ENCODE data around the gene TUBB. TPM values are rescaled to one million over a fixed set of nuclear protein-coding genes. Genes with fewer than 3 reads are reported as not detected.

Gene TUBB
- polyA plus RNA-seq, 1 of the 3 experiments (the other 2 are of a cell fraction): 1,037 TPM

DNA sequence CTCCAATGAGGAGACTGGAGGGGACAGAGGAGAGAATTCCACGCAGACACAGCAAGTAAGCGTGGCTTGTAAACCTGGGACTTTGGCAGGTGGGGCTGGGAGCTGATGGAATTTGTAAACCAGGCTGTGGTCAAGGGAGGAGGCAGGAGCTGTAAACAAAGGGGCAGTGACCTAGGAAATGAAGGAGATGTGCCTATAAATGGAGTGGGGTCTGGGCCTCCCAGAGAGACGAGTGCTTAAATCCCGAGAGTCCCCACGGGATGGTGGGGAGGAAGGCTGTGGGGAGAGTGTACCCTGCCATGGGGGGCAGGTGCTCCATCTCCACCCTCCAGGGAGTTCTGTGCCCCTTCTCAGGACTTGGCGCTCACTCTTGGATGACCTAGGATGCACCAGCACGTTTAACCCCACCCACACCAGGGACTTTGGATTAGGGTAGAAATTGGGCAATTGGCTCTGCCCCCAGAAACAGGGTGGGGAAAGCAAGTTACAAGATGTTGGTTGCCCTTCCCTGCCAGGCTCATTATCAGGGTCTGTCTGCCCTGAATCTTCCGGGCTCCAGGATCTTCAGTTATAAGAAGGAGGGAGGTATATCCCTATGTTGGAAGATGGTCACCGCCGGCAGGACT is 43.4 kb upstream of the TUBB start (continued):
- TF ChIP-seq, protein P1, sequence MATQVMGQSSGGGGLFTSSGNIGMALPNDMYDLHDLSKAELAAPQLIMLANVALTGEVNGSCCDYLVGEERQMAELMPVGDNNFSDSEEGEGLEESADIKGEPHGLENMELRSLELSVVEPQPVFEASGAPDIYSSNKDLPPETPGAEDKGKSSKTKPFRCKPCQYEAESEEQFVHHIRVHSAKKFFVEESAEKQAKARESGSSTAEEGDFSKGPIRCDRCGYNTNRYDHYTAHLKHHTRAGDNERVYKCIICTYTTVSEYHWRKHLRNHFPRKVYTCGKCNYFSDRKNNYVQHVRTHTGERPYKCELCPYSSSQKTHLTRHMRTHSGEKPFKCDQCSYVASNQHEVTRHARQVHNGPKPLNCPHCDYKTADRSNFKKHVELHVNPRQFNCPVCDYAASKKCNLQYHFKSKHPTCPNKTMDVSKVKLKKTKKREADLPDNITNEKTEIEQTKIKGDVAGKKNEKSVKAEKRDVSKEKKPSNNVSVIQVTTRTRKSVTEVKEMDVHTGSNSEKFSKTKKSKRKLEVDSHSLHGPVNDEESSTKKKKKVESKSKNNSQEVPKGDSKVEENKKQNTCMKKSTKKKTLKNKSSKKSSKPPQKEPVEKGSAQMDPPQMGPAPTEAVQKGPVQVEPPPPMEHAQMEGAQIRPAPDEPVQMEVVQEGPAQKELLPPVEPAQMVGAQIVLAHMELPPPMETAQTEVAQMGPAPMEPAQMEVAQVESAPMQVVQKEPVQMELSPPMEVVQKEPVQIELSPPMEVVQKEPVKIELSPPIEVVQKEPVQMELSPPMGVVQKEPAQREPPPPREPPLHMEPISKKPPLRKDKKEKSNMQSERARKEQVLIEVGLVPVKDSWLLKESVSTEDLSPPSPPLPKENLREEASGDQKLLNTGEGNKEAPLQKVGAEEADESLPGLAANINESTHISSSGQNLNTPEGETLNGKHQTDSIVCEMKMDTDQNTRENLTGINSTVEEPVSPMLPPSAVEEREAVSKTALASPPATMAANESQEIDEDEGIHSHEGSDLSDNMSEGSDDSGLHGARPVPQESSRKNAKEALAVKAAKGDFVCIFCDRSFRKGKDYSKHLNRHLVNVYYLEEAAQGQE (IDR thresholded peaks at IDR 0.05; ENCODE audit: low read depth, low read length): no peak
- TF ChIP-seq ZBTB33 (IDR thresholded peaks at IDR 0.05; ENCODE audit: borderline replicate concordance, low read depth) (no peak), CHD2 (IDR thresholded peaks at IDR 0.05; ENCODE audit: low read length, partially characterized antibody) (no peak)

DNA sequence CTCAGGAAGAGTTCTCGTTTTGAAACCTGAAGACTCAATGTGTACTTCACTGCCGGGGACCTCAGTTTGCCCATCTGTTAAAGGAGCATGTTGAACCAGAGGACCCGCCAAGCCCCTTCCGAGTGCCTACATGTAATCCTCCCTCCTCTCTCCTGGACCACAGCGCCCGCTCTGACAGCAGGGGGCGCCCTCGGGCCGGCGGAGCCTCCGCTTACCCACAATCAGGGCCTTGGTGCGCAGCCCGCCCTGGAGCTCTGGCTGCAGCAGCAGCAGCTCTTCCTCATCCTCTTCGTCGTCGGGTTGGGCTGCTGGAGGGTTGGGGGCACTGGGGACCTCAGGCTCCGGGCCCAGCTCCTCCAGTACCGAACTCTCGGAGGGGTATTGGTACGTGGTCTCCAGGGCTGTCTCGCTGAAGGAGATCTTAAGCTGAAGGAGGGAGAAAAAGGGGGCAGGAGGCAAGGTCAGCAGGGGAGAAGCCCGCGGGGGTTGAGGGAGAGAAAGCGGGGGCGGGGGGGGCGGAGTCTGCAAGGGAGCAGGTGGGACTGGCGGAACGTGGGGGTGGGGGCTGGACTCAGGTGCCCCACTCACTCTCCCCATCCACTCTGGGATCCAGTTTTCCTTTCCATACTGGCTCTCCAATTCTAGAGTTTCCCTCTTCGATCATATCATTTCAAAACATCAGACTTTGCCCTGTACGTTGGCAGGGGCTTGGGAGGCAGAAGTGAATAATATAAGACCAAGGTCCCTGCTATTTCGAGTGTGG is 41.0 kb upstream of the TUBB start:
- WGBS (ENCODE audit: low lambda C conversion rate): 31% methylated on average over 21 of the region's 31 CpGs

More for the DNA sequence above, 41.0 kb upstream of the TUBB start:
- DNase-seq: peak; percentile 90
- Histone ChIP-seq H3K4me3 (ENCODE audit: low read depth in 2 of 2, low read length in 1 of 2) (peak overlapping the region in 1 of 2 experiments; percentile 32; a peak in 1 of 4 replicates), H3K4me1 (ENCODE audit: control insufficient read depth in 1 of 2, insufficient read depth in 2 of 2, low read depth in 1 of 2, low read length in 1 of 2) (peaks cover 16 to 38% of the 10 kb centered on the region in 2 experiments; a peak in 3 of 4 replicates), H2AFZ (ENCODE audit: low read depth) (no peak overlapping the region), H3K9me3 (no peaks in the 10 kb centered on the region), H4K20me1 (ENCODE audit: insufficient read depth) (peaks cover 36% of the 10 kb centered on the region), H3K4me2 (peak overlapping the region; percentile 69), H3K79me2 (ENCODE audit: insufficient read depth) (peaks cover 68% of the 10 kb centered on the region), H3K9me2 (no peaks in the 10 kb centered on the region), H3K27me3 (ENCODE audit: insufficient read depth) (no peaks in the 10 kb centered on the region), H3K9ac (peak overlapping the region; percentile 19; the same call in 1 of the 2 replicates), H3F3A (replicated peaks; ENCODE audit: insufficient read depth) (peaks cover 63% of the 10 kb centered on the region), H3K27ac (ENCODE audit: low read depth in 2 of 2, low read length in 1 of 2) (peak overlapping the region in 1 of 2 experiments; percentile 16; a peak in 2 of 4 replicates), H3K36me3 (replicated peaks in 1 of 2; ENCODE audit: control insufficient read depth in 1 of 2, insufficient read depth in 2 of 2, low read length in 1 of 2) (peaks cover 25 to 47% of the 10 kb centered on the region in 2 experiments)
- ChIA-PET POLR2A (interaction anchor here (0.6 to 2.2 kb wide), 4 partner anchors 12 to 51 kb away, joined by 3 to 24 read pairs (median 8); partner anchors contain the start of gene NRM), CTCF (interaction anchor here (0.6 to 29.8 kb wide), 38 partner anchors 11 to 414 kb away, joined by 3 to 838 read pairs (median 4); partner anchors contain the start of genes FLOT1, MDC1, MRPS18B and NRM)
- TF ChIP-seq NRF1 (IDR thresholded peaks at IDR 0.05; ENCODE audit: low read depth, low read length) (0 out of 2 replicates have a peak, but pooled peaks have one; percentile 7), FOXJ3 (CRISPR knock-in tag; IDR thresholded peaks at IDR 0.05) (no peak), RAD21 (IDR thresholded peaks at IDR 0.05; ENCODE audit: low read length) (peak; percentile 88), RCOR1 (IDR thresholded peaks at IDR 0.05; ENCODE audit: low read length) (0 out of 2 replicates have a peak, but pooled peaks have one; percentile 23), SMC3 (IDR thresholded peaks at IDR 0.05; ENCODE audit: low read depth, low read length) (peak; percentile 89), TAF1 (IDR thresholded peaks at IDR 0.05; ENCODE audit: borderline replicate concordance, low read depth, low read length) (no peak)
- TF ChIP-seq, protein P2, sequence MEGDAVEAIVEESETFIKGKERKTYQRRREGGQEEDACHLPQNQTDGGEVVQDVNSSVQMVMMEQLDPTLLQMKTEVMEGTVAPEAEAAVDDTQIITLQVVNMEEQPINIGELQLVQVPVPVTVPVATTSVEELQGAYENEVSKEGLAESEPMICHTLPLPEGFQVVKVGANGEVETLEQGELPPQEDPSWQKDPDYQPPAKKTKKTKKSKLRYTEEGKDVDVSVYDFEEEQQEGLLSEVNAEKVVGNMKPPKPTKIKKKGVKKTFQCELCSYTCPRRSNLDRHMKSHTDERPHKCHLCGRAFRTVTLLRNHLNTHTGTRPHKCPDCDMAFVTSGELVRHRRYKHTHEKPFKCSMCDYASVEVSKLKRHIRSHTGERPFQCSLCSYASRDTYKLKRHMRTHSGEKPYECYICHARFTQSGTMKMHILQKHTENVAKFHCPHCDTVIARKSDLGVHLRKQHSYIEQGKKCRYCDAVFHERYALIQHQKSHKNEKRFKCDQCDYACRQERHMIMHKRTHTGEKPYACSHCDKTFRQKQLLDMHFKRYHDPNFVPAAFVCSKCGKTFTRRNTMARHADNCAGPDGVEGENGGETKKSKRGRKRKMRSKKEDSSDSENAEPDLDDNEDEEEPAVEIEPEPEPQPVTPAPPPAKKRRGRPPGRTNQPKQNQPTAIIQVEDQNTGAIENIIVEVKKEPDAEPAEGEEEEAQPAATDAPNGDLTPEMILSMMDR (IDR thresholded peaks at IDR 0.05): peak; percentile 92
